GM18519 (cell line): ENCODE results near the gene RPL28.
"Not testable (repeated sequence)": the region's sequence is repeated elsewhere in the genome, so short reads cannot be mapped to it uniquely, and the experiment has no call there.

Source experiments
- ATAC-seq: cut with Tn5 transposase; IDR thresholded peaks from one replicate; pipeline ENCODE4 v1.9.1; 2021; ENCODE audit warnings: mild to moderate bottlenecking, moderate library complexity; ENCODE audit not compliant: unreplicated experiment, low FRiP score

Gene RPL28

DNA sequence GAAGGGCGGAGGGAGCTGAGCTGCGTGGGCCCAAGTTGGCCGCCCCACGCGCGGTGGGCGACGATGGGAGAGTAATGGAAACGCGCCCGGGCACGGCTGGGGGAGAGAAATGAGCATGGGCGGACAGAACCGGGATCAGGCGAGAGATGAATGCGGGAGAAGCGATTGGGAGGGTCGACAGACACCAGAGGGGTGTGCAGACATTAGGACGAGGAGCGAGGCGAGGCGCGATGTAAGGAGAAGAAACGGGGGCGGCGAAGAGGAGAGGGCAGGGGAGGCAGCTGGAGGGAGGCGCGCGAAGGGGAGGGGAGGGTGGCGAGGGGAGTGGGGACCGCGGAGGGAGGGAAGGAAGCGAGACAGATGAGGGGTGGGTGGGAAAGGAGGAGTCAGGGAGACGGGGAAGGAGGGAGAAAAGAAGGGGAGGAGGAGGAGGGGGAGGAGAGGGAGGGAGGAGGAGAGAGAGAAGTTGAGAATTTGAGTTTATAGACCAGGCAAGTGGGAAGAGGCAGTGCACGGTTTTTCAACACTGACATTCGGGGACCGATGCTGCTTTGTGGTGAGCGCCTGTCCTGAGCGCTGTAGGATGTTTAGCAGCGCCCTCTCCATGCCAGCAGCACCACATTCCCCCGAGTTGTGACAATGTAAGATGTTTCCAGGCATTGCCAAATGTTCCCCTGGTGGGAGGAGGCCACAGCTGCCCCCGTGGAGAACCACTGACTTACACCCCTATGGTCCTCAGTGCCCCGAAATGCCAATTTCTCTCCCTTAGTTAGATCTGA lies 57.5 kb downstream of the RPL28 start, which contains the start of gene SHISA7:
TSS of gene SHISA7 (minus strand) at position 256 of the 779 bp plus-strand sequence. CDS start 437 bp downstream, outside the sequence.
- no peak for ATAC-seq

DNA sequence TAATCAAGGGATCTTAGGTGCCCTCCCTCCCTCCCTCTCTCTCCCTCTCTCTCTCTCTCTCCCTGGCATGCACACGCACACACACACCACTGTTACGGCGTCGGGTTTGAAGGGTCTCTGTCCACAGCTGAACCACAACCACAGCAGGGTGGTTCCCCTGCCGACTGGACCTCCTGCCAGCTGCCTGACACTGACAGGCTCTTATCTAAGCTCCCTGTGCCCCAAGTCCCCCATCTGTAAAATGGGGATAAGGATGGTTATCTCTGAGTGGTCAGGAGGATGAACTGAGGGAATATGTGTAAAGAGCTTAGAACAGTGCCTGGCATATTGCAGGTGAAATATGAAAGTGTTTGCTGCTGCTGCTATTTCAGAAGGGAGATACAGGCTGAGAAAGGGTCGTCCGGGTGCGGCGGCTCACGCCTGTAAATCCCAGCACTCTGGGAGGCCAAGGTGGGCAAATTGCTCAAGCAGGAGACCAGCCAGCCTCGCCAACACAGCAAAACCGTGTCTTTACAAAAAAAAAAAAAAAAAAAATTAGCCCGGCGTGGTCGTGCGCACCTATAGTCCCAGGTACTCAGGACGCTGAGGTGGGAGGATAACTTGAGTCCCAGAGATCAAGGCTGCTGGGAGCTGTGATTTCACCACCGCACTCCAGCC lies 58.2 kb downstream of the RPL28 start:
- no peak for ATAC-seq

DNA sequence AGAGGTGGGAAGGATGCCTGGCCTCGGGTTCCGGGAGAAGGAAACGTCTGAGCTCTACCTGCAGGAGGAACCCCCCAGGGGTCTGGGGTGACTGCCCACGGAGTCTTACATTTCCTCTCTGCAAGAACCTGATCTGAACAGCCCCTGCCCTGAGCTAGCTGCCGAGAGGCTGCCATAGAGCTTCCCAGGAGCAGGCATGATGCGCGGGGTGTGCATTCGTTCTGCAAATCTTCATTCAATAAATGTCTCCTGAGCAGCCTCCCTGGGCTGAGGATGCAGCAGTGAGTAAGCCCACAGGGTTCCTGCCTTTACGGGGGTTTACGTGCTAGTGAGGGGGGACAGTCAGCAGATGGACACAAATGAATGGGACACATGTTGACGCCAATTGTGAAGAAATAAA lies 58.9 kb downstream of the RPL28 start:
- no peak for ATAC-seq

DNA sequence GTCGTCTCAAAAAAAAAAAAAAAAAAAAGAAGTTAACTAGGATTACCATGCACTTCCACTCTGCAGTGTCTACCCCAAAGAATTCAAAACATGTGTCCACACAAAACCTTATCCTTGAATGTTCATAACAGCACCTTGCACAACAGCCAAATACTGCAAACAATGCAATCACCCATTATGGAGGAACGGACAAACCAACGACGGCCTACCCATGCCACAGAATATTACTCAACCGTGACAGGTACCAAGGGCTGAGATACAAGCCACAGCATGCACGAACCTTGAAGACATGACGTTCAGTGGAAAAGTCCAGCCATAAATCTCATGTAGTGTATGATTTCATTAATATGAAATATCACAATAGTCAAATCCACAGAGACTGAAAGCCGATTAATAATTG lies 60.3 kb downstream of the RPL28 start:
- ATAC-seq = no peak

DNA sequence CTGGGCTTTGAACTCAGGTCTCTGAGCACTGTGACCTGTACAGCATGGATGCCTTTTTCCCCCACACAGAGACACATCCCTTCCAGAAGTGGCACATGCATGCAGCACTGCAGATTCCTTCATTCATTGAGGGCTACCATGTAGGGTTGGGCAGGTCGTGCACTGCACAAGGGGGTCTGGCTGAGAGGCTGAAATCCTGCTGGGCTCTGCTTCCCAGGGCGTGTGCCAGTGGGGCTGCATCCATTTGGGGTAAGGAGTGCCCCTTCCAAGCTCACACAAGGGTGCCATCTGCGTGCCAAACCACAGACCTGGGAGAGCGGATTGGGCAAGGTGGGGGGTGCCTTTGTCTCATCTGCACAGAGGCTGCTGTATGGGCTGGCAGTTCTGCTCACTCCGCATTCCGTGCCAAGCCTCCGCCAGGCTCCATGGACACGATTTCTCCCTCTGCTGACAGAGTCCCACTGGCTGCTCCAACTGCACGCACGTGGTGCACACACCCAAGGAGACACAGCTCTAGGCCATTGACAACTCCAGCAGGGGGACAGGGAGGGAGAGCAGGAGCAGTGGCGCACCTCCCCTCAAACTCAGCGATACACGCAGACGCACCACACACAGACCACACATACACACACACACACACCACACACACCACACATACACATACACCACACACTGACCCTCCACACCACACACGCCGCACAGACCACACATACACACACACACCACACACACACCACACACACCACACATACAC lies 61.9 kb downstream of the RPL28 start:
- no peak for ATAC-seq

DNA sequence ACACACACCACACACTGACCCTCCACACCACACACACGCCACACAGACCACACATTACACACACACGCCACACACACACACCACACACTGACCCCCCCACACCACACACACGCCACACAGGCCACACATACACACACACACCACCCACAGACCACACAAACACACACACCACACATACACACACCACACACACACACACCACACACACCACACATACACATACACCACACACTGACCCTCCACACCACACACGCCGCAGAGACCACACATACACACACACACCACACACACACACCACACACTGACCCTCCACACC lies 62.4 kb downstream of the RPL28 start:
- ATAC-seq = not testable (repeated sequence)

DNA sequence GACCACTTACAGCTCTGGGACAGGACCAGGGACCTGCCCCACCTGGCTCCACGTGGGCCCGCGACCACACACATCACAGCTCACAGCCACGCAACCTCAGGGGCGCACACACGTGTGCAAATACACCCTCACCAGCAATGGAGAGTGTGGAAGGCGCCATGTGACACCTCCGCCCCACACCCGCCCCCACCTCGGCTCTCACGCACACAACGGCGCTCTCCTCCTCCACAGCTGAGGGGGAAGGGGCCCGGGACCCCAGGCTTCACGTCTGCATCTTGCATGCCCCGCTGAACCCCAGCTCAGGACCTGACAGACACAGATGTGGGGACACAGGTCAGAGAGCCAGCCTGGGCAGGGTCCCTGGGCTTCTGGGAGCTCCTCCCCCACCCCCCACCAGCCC lies 63.7 kb downstream of the RPL28 start:
- ATAC-seq = no peak

DNA sequence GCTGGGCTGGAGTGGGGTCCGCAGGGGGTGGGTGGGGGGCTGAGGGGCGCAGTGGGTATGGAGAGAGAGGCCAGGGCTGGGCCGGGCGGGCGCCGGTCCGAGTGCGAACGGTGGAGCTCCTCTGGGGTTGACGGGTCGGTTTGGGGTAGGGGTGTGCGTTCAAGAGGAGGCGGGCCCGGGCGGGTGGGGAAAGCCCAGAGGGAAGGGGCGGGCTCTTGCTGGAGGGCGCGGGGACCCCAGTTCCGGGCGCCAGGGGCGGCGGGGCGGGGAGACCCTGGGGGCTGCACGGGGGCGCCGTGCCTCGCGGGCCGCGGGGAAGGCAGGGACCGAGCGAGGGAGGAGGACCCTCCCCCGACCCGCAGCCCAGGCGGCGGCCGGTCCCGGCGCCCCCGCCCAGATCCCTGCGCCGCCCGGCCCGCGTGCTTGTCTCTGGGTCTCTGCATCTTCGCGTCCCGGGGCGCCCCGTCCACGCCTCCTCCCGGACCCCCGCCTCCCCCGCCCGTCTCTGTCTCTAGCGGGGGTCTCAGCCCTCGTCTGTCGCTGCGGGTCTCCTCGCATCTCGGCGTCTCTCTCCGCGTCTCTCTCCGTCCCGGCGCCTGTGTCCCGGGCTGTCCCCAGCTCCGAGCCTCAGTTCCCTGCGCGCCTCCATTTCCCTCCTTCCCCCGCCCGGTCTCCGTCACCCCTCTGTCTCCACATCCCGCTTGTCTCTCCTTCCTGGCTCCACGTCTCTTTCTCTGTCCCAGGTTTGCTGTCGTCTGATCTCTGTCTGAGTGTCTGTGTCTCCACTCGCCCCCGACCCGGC lies 65.6 kb downstream of the RPL28 start:
- no peak for ATAC-seq

DNA sequence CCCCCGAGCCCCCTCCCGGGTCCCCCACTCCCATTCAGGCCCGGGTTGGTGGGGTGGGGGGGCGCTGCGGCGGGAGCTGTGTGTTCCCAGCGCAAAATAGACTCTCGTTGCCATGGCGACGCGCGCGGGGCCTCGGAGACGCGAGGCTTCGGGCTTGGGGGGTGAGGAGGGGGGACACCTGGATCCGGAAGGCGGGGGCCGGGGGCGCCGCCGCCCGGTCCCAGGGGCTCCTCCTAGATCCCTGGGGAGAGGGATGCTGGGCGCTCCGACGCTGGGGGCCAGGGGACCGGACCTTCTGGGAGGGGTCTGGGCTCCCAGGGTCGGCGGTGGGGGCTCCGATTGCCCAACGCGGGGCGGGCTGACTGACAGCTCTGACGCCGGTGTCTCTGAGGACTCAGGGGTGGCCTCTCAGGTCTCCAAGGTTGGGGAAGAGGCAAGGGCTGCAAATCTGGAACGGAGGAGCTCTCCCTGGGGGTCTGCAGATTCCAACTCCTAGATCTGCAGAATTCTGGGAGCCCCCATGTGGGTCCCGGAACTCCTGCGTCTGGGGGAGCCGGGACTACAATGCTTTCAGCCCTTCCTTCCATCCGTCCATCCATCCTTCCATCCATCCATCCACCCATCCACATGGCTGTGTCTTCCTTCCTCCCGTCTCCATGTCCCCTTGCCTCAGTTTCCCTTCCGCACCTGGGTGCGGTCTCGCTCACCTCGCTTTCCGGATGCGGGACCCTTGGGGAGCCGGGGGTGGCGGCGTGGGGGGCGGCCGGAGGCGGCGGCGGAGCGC lies 66.4 kb downstream of the RPL28 start:
- no peak for ATAC-seq
